B cell (primary cell): ENCODE results near the gene TLR5. TPM values are rescaled to one million over a fixed set of nuclear protein-coding genes. Genes with fewer than 3 reads are reported as not detected.
A peak's percentile ranks its signal among the peaks of the same experiment; 100 is the strongest.

Source experiments
- ATAC-seq: fragments of 200-7000 bp; cut with Tn5 transposase; one replicate; pipeline ENCODE4 v1.10.0; 2021; ENCODE audit warnings: low read depth, mild to moderate bottlenecking, moderate number of reproducible peaks, moderate library complexity
- CTCF ChIA-PET: fragments of 350-600 bp; sonication (Branson Sonifier 250); formaldehyde crosslinking; loops from one replicate; lab custom pipeline; 2021; ENCODE audit warnings: antibody characterized with exemption, inconsistent platforms; lab: Charles Lee
- POLR2A ChIA-PET: fragments of 350-600 bp; sonication (Branson Sonifier 250); formaldehyde crosslinking; loops from one replicate; lab custom pipeline; 2021; ENCODE audit warnings: antibody characterized with exemption; lab: Charles Lee
- DNase-seq: peaks from one replicate; pipeline ENCODE4 v3.0.0; 2013
- H2AFZ ChIP-seq: 2 replicates; pipeline ENCODE4 v1.6.1; 2012; ENCODE audit warnings: mild to moderate bottlenecking, low read depth, low read length; ENCODE audit not compliant: insufficient read depth, poor library complexity, severe bottlenecking
- H3K27ac ChIP-seq, 2 donors: 1 replicate in 1 of 2; 2 replicates in 1 of 2; pipeline ENCODE4 v1.5.1; 2012 to 2013; ENCODE audit warnings: low read length in 2 of 2, mild to moderate bottlenecking in 2 of 2, moderate library complexity in 1 of 2
- H3K27me3 ChIP-seq, 4 experiments: fragments of 200-600 bp in 1 of 4; sonication (generic) in 1 of 4; replicated peaks in 1 of 4; 1 replicate in 2 of 4; 2 replicates in 2 of 4; pipeline versions ENCODE4 v1.6.1 to v1.7.0; 2013 to 2016; ENCODE audit warnings: low read length in 3 of 4, mild to moderate bottlenecking in 2 of 4, mixed read lengths in 1 of 4, moderate library complexity in 1 of 4; ENCODE audit not compliant: insufficient read depth in 4 of 4, control insufficient read depth in 3 of 4; ENCODE audit errors: control extremely low read depth in 1 of 4
- H3K36me3 ChIP-seq, 2 experiments: replicated peaks in 1 of 2; 1 replicate in 1 of 2; 2 replicates in 1 of 2; pipeline versions ENCODE4 v1.6.1 to v1.7.1; 2013; ENCODE audit warnings: low read length in 1 of 2; ENCODE audit not compliant: insufficient read depth in 2 of 2, control insufficient read depth in 1 of 2; ENCODE audit errors: control extremely low read depth in 1 of 2, extremely low read depth in 1 of 2
- H3K4me1 ChIP-seq, 2 donors: fragments of 200-600 bp in 1 of 2; sonication (generic) in 1 of 2; 1 replicate in 1 of 2; 2 replicates in 1 of 2; pipeline versions ENCODE4 v1.5.1 to v1.6.1; 2013 to 2017; ENCODE audit warnings: low read length in 2 of 2; ENCODE audit not compliant: control insufficient read depth in 2 of 2, insufficient read depth in 2 of 2
- H3K4me2 ChIP-seq: replicated peaks from 2 replicates; pipeline ENCODE3; 2012; ENCODE audit warnings: mild to moderate bottlenecking, low read depth, low read length; ENCODE audit not compliant: poor library complexity, severe bottlenecking
- H3K4me3 ChIP-seq, 5 experiments: fragments of 200-600 bp in 1 of 5; sonication (generic) in 1 of 5; 1 replicate in 3 of 5; 2 replicates in 2 of 5; pipeline versions ENCODE4 v1.5.1 to v1.7.0; 2011 to 2016; ENCODE audit warnings: low read length in 4 of 5, mild to moderate bottlenecking in 4 of 5, low read depth in 2 of 5, control low read depth in 1 of 5, moderate library complexity in 1 of 5; ENCODE audit not compliant: insufficient read depth in 1 of 5; ENCODE audit errors: control extremely low read depth in 1 of 5, extremely low read depth in 1 of 5
- H3K79me2 ChIP-seq: fragments of 200-600 bp; sonication (generic); one replicate; pipeline ENCODE4 v1.6.0; 2016; ENCODE audit warnings: low read length; ENCODE audit not compliant: control insufficient read depth, insufficient read depth
- H3K9ac ChIP-seq: fragments of 200-600 bp; sonication (generic); 2 replicates; pipeline ENCODE4 v1.6.1; 2017; ENCODE audit warnings: mild to moderate bottlenecking, low read length, moderate library complexity
- H3K9me3 ChIP-seq, 3 donors: one replicate each; pipeline versions ENCODE4 v1.6.1 to v1.7.1; 2013; ENCODE audit warnings: low read length in 2 of 3; ENCODE audit not compliant: control insufficient read depth in 2 of 3, insufficient read depth in 1 of 3; ENCODE audit errors: control extremely low read depth in 1 of 3
- H4K20me1 ChIP-seq: 2 replicates; pipeline ENCODE4 v1.6.0; 2012; ENCODE audit warnings: mild to moderate bottlenecking, low read length; ENCODE audit not compliant: insufficient read depth, control insufficient read depth, poor library complexity, severe bottlenecking
- H3K27ac Mint-ChIP-seq: one replicate; pipeline ENCODE4 v1.8.0; 2021; ENCODE audit warnings: mixed read lengths
- H3K27me3 Mint-ChIP-seq: one replicate; pipeline ENCODE4 v1.8.0; 2021; ENCODE audit warnings: mixed read lengths
- H3K4me1 Mint-ChIP-seq: one replicate; pipeline ENCODE4 v1.8.0; 2021; ENCODE audit warnings: mixed read lengths
- H3K4me3 Mint-ChIP-seq: one replicate; pipeline ENCODE4 v1.8.0; 2021; ENCODE audit warnings: mixed read lengths
- H3K9me3 Mint-ChIP-seq: one replicate; pipeline ENCODE4 v1.8.0; 2022; ENCODE audit warnings: mixed read lengths; ENCODE audit not compliant: insufficient read depth
- EZH2 ChIP-seq: IDR thresholded peaks from 2 replicates; pipeline ENCODE4 v1.6.1; 2012; ENCODE audit warnings: borderline replicate concordance, low read depth, mild to moderate bottlenecking, moderate library complexity, low read length; ENCODE audit not compliant: insufficient read depth, poor library complexity, severe bottlenecking
- WGBS: methylation state at CpG from one replicate; pipeline ENCODE4 v1.1.5; 2013; ENCODE audit warnings: missing lambda C conversion rate; ENCODE audit not compliant: insufficient coverage; 5-methylcytosine and 5-hydroxymethylcytosine counted together
- intact Hi-C: fragments of 100-400 bp; cut with micrococcal nuclease; formaldehyde crosslinking; loops from one replicate; pipeline ENCODE4 v1.10.0; 2022
- polyA minus RNA-seq: library from RNA; depleted of rRNA, polyadenylated mRNA; stranded (reverse); fragments of >200 nt; gene quantifications from 2 replicates; pipeline ENCODE4 v1.2.3, GENCODE V29; 2012
- polyA plus RNA-seq: library from polyadenylated mRNA; depleted of rRNA; stranded (reverse); fragments of >200 nt; gene quantifications from 2 replicates; pipeline ENCODE4 v1.2.3, GENCODE V29; 2012
- total RNA-seq, 2 donors: library from RNA; stranded (reverse); fragments of 120-200 nt in 1 of 2; gene quantifications; 1 replicate in 1 of 2; 2 replicates in 1 of 2; pipeline versions ENCODE4 v1.2.3 to v1.2.4, GENCODE V29; 2013 to 2022
- TF ChIP-seq, protein P1 (sequence below): fragments of 200-600 bp; IDR thresholded peaks from one replicate; pipeline ENCODE4 v1.8.0; 2022; ENCODE audit warnings: antibody characterized with exemption, mild to moderate bottlenecking

Gene TLR5, protein sequence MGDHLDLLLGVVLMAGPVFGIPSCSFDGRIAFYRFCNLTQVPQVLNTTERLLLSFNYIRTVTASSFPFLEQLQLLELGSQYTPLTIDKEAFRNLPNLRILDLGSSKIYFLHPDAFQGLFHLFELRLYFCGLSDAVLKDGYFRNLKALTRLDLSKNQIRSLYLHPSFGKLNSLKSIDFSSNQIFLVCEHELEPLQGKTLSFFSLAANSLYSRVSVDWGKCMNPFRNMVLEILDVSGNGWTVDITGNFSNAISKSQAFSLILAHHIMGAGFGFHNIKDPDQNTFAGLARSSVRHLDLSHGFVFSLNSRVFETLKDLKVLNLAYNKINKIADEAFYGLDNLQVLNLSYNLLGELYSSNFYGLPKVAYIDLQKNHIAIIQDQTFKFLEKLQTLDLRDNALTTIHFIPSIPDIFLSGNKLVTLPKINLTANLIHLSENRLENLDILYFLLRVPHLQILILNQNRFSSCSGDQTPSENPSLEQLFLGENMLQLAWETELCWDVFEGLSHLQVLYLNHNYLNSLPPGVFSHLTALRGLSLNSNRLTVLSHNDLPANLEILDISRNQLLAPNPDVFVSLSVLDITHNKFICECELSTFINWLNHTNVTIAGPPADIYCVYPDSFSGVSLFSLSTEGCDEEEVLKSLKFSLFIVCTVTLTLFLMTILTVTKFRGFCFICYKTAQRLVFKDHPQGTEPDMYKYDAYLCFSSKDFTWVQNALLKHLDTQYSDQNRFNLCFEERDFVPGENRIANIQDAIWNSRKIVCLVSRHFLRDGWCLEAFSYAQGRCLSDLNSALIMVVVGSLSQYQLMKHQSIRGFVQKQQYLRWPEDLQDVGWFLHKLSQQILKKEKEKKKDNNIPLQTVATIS
- total RNA-seq (0.19 TPM in 1 of 2 replicates, not detected in the other), polyA plus RNA-seq (0.06 and 0.21 TPM in 2 replicates), polyA minus RNA-seq (0.36 TPM in 1 of 2 replicates, not detected in the other)
- 0.56 TPM for total RNA-seq (2013)

DNA sequence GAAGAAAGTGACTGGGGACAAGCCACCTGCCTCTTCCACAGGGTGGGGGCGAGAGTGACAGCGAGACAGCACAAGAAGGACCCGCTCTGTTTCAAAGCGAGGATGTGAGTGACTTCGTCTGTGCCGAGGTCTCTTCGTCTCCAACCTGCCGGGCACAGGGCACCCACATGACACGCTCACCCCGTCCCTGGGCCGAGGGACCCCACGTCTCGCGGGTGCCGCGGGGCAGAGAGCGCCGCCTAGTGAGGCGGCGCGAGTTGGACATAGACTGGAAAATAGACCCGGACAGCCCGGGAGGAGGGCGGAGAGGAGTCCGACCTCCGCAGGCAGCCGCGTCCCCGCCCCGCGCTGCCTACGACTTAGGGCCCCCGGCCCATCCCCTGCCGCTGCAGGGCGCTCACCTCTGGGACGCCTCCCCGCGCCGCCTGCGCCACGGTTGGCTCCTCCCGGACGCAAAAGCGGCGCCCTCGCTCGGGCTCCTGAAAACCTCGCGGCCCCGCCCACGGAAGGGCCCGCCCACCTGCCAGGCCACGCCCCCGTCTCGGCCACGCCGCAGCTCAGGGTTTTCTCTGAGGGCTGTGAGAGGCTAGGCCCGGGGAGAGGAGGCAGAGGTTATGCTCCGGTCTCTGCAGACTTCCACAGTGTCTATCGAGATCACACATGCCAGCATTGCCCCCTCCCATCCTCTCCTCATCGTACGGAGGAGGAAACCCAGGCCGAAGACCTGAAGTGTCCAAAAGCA lies at the start of gene TLR5:
TSS of gene TLR5 (minus strand) at position 454 of the 742 bp plus-strand sequence. CDS start 30,217 bp downstream, outside the sequence.
- Histone ChIP-seq H3K9ac (peak within 1 kb of the TSS; percentile 65), H3K36me3 (no peaks in the 10 kb centered on the region), H3K79me2 (no peaks in the 10 kb centered on the region), H2AFZ (peak within 1 kb of the TSS; percentile 83), H3K27me3 (peaks cover 0 to 18% (median 7%) of the 10 kb centered on the region in 4 experiments), H3K27ac (no peak within 1 kb of the TSS), H3K4me2 (peak within 1 kb of the TSS; percentile 85), H3K9me3 (peaks cover 0 to 2% (median 2%) of the 10 kb centered on the region in 3 donors), H3K4me3 (peak within 1 kb of the TSS; percentile 43 to 74 (median 60)), H3K4me1 (peaks cover 13 to 18% of the 10 kb centered on the region in 2 donors), H4K20me1 (no peaks in the 10 kb centered on the region)
- POLR2A ChIA-PET: interaction anchor here (0.6 kb wide), 1 partner anchor 345 kb away, joined by 6 read pairs; no protein-coding TSS in a partner anchor
- Mint-ChIP-seq H3K27me3 (peaks cover 22% of the 10 kb centered on the region), H3K4me3 (peak within 1 kb of the TSS; percentile 77), H3K4me1 (peaks cover 15% of the 10 kb centered on the region), H3K9me3 (no peaks in the 10 kb centered on the region), H3K27ac (no peak within 1 kb of the TSS)
- intact Hi-C loops: loop anchor here (1.0 to 5.0 kb wide), 2 partner anchors 10 to 704 kb away; partner anchors contain the start of gene TP53BP2
- ATAC-seq (peak; percentile 91), DNase-seq (peak; percentile 87)
- TF ChIP-seq, protein P1, sequence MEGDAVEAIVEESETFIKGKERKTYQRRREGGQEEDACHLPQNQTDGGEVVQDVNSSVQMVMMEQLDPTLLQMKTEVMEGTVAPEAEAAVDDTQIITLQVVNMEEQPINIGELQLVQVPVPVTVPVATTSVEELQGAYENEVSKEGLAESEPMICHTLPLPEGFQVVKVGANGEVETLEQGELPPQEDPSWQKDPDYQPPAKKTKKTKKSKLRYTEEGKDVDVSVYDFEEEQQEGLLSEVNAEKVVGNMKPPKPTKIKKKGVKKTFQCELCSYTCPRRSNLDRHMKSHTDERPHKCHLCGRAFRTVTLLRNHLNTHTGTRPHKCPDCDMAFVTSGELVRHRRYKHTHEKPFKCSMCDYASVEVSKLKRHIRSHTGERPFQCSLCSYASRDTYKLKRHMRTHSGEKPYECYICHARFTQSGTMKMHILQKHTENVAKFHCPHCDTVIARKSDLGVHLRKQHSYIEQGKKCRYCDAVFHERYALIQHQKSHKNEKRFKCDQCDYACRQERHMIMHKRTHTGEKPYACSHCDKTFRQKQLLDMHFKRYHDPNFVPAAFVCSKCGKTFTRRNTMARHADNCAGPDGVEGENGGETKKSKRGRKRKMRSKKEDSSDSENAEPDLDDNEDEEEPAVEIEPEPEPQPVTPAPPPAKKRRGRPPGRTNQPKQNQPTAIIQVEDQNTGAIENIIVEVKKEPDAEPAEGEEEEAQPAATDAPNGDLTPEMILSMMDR: peak; percentile 59
- TF ChIP-seq EZH2: no peak
- CTCF ChIA-PET: interaction anchor here (0.6 to 7.1 kb wide), 3 partner anchors 12 to 450 kb away, joined by 3 to 94 read pairs (median 5); no protein-coding TSS in a partner anchor
- 7% methylated on average over 60 of the region's 63 CpGs for WGBS
